Activated T-helper 2 cell treated with anti-CD3 and anti-CD28 coated beads, Interferon-gamma antibody, Interleukin-2, Interleukin-4, amounts not matched to agents 10 μg/mL and 5 μg/mL and 100 μg/mL, durations not matched to agents 14 hours and 24 hours and 36 hours (primary cell): ENCODE results near the gene WBP11. TPM values are rescaled to one million over a fixed set of nuclear protein-coding genes. Genes with fewer than 3 reads are reported as not detected.
"Not testable (repeated sequence)": the region's sequence is repeated elsewhere in the genome, so short reads cannot be mapped to it uniquely, and the experiment has no call there.

ENCODE experiments used
- DNase-seq: peaks from one replicate; pipeline ENCODE4 v3.0.0; 2021; ENCODE audit warnings: low spot score
- H3K27ac Mint-ChIP-seq: one replicate; pipeline ENCODE4 v1.8.0; 2021; ENCODE audit warnings: mixed read lengths
- H3K27me3 Mint-ChIP-seq: one replicate; pipeline ENCODE4 v1.8.0; 2021; ENCODE audit warnings: low read depth, mixed read lengths
- H3K36me3 Mint-ChIP-seq: one replicate; pipeline ENCODE4 v1.8.0; 2021; ENCODE audit warnings: low read depth, mixed read lengths
- H3K4me1 Mint-ChIP-seq: one replicate; pipeline ENCODE4 v1.8.0; 2021; ENCODE audit warnings: low read depth, mixed read lengths
- H3K4me3 Mint-ChIP-seq: one replicate; pipeline ENCODE4 v1.8.0; 2021; ENCODE audit warnings: low read depth, mild to moderate bottlenecking, moderate library complexity, mixed read lengths
- H3K9me3 Mint-ChIP-seq: one replicate; pipeline ENCODE4 v1.8.0; 2021; ENCODE audit warnings: mixed read lengths
- intact Hi-C: fragments of 100-400 bp; cut with micrococcal nuclease; formaldehyde crosslinking; loops from one replicate; pipeline ENCODE4 v1.15.1; 2023
- total RNA-seq: library from RNA; stranded (reverse); gene quantifications from 2 replicates; pipeline ENCODE4 v1.2.3, GENCODE V29; 2022

WBP11 gene
- total RNA-seq, 1 donor from 2014 or later = 134 TPM

GRCh38 chr12:14766649-14767215 is 36.5 kb downstream of the WBP11 start:
- H3K27ac Mint-ChIP-seq = peak overlapping the region; percentile 12
- H3K4me3 Mint-ChIP-seq = no peak overlapping the region

GRCh38 chr12:14766020-14766419 is 37.3 kb downstream of the WBP11 start:
- H3K27ac Mint-ChIP-seq, H3K27me3 Mint-ChIP-seq, intact Hi-C loops, H3K4me3 Mint-ChIP-seq, DNase-seq: not testable (repeated sequence)
- Mint-ChIP-seq H3K4me1 (peaks cover 23% of the 10 kb centered on the region), H3K9me3 (peaks cover 15% of the 10 kb centered on the region), H3K36me3 (peaks cover 75% of the 10 kb centered on the region)

More at GRCh38 chr12:14766649-14767215, 36.5 kb downstream of the WBP11 start:
- Mint-ChIP-seq H3K27me3 (no peaks in the 10 kb centered on the region), H3K4me1 (peaks cover 29% of the 10 kb centered on the region), H3K36me3 (peaks cover 68% of the 10 kb centered on the region), H3K9me3 (peaks cover 15% of the 10 kb centered on the region)
- intact Hi-C loops = no loop called here
- no peak for DNase-seq

GRCh38 chr12:14765398-14765797 is 37.9 kb downstream of the WBP11 start:
- H3K4me3 Mint-ChIP-seq = no peak overlapping the region
- DNase-seq = no peak
- H3K36me3 Mint-ChIP-seq = peaks cover 76% of the 10 kb centered on the region
- H3K27ac Mint-ChIP-seq = no peak overlapping the region
- intact Hi-C loops = no loop called here
- peaks cover 22% of the 10 kb centered on the region for H3K4me1 Mint-ChIP-seq
- H3K9me3 Mint-ChIP-seq = peaks cover 15% of the 10 kb centered on the region
- H3K27me3 Mint-ChIP-seq = no peaks in the 10 kb centered on the region

GRCh38 chr12:14759711-14760280 is 43.5 kb downstream of the WBP11 start:
- H3K36me3 Mint-ChIP-seq = peaks cover 33% of the 10 kb centered on the region
- H3K27me3 Mint-ChIP-seq, H3K9me3 Mint-ChIP-seq, H3K27ac Mint-ChIP-seq, DNase-seq, intact Hi-C loops, H3K4me1 Mint-ChIP-seq, H3K4me3 Mint-ChIP-seq: not testable (repeated sequence)

- no peak for DNase-seq
- intact Hi-C loops = no loop called here
- Mint-ChIP-seq H3K4me3 (no peak overlapping the region), H3K27me3 (no peaks in the 10 kb centered on the region), H3K9me3 (peaks cover 3% of the 10 kb centered on the region), H3K4me1 (peaks cover 4% of the 10 kb centered on the region), H3K36me3 (peaks cover 15% of the 10 kb centered on the region), H3K27ac (no peak overlapping the region)
These were observed 46.7 kb downstream of the WBP11 start for GRCh38 chr12:14756334-14757143.

- H3K4me1 Mint-ChIP-seq = peaks cover 3% of the 10 kb centered on the region
- no peaks in the 10 kb centered on the region for H3K9me3 Mint-ChIP-seq
- intact Hi-C loops = no loop called here
- no peak overlapping the region for H3K4me3 Mint-ChIP-seq
- no peaks in the 10 kb centered on the region for H3K27me3 Mint-ChIP-seq
- no peaks in the 10 kb centered on the region for H3K36me3 Mint-ChIP-seq
- no peak overlapping the region for H3K27ac Mint-ChIP-seq
- no peak for DNase-seq
These were observed 51.3 kb downstream of the WBP11 start for GRCh38 chr12:14751986-14752385.

- Mint-ChIP-seq H3K4me3 (no peak overlapping the region), H3K27ac (no peak overlapping the region), H3K27me3 (peaks cover 2% of the 10 kb centered on the region), H3K36me3 (no peaks in the 10 kb centered on the region), H3K9me3 (peaks cover 10% of the 10 kb centered on the region), H3K4me1 (peaks cover 2% of the 10 kb centered on the region)
- intact Hi-C loops = no loop called here
- DNase-seq = no peak
These were observed 60.2 kb downstream of the WBP11 start for GRCh38 chr12:14743061-14743460.

GRCh38 chr12:14741942-14742341 is 61.3 kb downstream of the WBP11 start:
- no peaks in the 10 kb centered on the region for H3K4me1 Mint-ChIP-seq
- H3K36me3 Mint-ChIP-seq = no peaks in the 10 kb centered on the region
- H3K4me3 Mint-ChIP-seq = no peak overlapping the region
- intact Hi-C loops = no loop called here
- no peak for DNase-seq
- H3K27me3 Mint-ChIP-seq = peaks cover 2% of the 10 kb centered on the region
- H3K9me3 Mint-ChIP-seq = peaks cover 10% of the 10 kb centered on the region
- H3K27ac Mint-ChIP-seq = no peak overlapping the region

- Mint-ChIP-seq H3K4me3 (no peak overlapping the region), H3K4me1 (no peaks in the 10 kb centered on the region), H3K27me3 (peaks cover 2% of the 10 kb centered on the region), H3K27ac (no peak overlapping the region), H3K36me3 (no peaks in the 10 kb centered on the region), H3K9me3 (peaks cover 10% of the 10 kb centered on the region)
- intact Hi-C loops = no loop called here
- no peak for DNase-seq
These were observed 62.1 kb downstream of the WBP11 start for GRCh38 chr12:14741153-14741552.

GRCh38 chr12:14736441-14736840 is 66.8 kb downstream of the WBP11 start:
- DNase-seq, H3K27me3 Mint-ChIP-seq, H3K9me3 Mint-ChIP-seq: not testable (repeated sequence)

More at GRCh38 chr12:14736441-14736840, 66.8 kb downstream of the WBP11 start:
- intact Hi-C loops, H3K4me1 Mint-ChIP-seq, H3K4me3 Mint-ChIP-seq, H3K36me3 Mint-ChIP-seq, H3K27ac Mint-ChIP-seq: not testable (repeated sequence)

Other genes with a start within 250 kb of the WBP11 start
- not detected in 2 replicates for gene PLBD1, start 235.6 kb downstream of the WBP11 start, total RNA-seq
- gene GUCY2C, start 106.9 kb downstream of the WBP11 start, total RNA-seq = not detected in 2 replicates
- gene C12orf60, start 192 bp upstream of the WBP11 start, total RNA-seq = 2.2 and 2.8 TPM in 2 replicates
- not detected in 2 replicates for gene SMCO3, start 10.7 kb upstream of the WBP11 start, total RNA-seq
- not detected in 2 replicates for gene ART4, start 40.0 kb upstream of the WBP11 start, total RNA-seq
- gene MGP, start 82.4 kb upstream of the WBP11 start, total RNA-seq = not detected in 2 replicates
- gene ERP27, start 135.1 kb upstream of the WBP11 start, total RNA-seq = 3.2 and 4.7 TPM in 2 replicates
- gene ARHGDIB, start 158.1 kb upstream of the WBP11 start, total RNA-seq = 535 and 561 TPM in 2 replicates
- gene PDE6H, start 169.6 kb upstream of the WBP11 start, total RNA-seq = not detected in 2 replicates